Stimulated activated CD4-positive, alpha-beta T cell treated with anti-CD3 and anti-CD28 coated beads, Interleukin-15, amount 100 ng/mL, for 48 hours (primary cell): ENCODE data around the gene ZNG1B.
"Not testable (repeated sequence)": the region's sequence is repeated elsewhere in the genome, so short reads cannot be mapped to it uniquely, and the experiment has no call there.

Experiments
- DNase-seq, 2 donors: peaks; one replicate each; pipeline ENCODE4 v3.0.0-alpha.2; 2020; ENCODE audit warnings: low read depth in 2 of 2

Gene ZNG1B

DNA sequence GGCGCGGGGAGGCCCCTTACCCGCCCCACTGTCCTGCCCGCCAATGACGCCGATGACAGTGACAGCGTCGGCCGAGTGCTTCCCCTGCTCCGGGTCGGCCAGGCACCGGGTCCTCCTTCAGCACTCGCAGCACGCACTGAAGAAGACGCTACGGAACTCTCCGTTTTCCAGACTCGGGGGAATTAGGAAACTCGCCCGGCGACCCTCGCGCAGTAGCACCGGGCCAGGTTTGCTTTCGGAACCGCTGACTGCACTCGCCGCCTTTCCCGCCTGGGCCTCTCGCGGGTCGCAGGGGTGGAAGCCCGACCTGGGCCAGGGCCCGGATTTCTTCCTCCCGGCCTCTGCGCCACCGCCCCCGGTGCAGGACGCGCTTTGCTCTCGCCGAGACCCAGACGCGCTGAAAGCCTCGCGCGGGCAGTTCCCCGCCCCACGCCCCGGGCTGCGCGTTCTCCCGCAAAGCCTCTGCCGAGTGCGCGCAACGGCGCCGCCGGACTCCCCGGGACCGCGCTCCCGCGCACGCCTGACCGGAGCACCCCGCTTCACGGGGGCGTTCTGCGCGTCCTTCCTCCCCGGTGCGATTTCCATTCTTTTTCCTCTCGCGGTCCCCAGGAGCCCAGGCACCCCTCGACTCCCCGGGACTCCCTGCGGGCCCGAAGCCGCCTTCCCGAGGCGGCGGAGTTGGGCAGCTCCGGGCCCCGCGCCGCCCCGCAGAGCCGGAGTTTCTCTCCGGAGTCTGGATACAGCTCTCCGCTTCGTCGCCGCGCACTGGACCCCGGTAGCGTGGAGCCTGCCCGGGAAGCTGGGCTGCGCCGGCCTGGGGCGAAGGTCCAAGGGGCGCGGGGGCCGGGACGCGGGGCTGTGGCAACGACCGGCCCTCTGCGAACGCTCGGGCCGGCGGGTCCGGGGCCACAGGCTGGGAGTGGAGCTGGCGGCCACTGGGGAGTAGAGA, 65.9 kb downstream of the ZNG1B start:
- peak in 1 of 2 donors; percentile 32 for DNase-seq

DNA sequence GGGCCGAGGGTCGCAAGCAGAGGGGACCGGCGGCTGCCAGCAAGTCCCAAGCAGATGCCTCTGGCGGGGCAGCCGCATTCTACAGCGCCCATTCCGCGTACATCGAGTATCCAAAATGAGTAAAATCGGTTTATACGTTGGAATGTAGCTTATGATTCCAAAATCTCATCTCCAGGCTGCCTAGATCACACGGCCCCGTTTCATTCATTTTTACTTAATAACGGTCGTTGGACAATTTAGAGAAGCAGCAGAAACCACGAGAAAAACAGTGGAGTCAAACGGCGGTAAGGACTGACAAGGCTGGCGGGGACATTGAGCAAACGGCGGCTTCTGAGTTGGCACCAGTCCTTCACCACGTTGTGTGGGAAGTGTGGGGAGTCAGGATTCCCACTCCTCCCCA, 66.6 kb downstream of the ZNG1B start:
- DNase-seq, result not testable (repeated sequence)

DNA sequence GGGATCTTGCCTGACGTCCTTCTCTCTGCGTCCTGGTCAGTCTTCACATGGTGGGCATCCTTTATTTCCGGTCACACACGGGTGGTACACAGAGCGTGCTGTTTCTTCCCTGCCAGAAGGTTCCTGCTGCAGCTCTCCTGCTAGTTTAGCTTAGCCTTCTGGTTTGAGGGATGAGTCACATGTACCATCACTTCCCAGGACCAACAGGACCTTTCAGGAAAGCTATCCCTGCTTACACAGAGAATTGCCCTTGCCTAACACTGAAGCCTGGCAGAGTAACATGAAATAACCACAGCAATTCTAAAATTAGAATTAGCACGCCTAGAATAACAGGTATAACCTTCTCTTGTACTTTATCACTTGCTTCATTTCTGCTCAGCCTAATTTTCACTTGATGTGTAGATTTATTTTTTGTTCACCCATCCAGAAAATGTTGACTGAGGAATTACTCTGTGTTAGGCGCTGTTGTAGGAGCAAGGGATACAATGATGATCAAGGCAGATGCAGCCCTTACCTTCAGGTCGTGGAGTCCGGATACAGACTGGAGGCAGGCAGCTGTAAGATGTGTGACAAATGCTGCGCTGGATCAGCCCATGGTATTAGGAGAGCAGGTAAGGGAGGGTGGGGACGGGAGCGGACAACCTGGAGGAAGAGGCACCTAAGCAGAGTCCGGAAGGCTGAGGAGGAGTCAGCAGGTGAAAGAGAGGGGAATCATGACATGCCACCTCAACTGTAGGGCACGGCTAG, 70.1 kb downstream of the ZNG1B start:
- not testable (repeated sequence) for DNase-seq

DNA sequence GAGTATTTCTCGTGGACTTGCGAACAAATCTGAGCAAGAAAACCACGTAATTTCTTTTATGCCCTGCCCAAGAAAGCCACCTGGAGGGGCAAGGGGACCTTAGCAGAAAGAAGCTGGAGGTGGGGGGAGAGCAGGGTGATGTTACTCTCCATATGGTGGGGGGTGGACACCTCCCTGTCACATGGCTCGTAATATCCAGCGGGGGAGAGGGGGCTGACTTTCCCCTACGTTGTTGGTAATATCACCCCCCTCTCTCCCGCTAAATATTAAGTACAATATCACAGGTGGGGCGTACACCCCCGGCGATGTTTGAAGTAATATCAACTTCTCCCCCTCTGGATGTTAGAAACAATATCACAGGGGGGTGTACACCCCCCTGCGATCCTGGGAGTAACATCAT, 70.7 kb downstream of the ZNG1B start:
- not testable (repeated sequence) for DNase-seq

DNA sequence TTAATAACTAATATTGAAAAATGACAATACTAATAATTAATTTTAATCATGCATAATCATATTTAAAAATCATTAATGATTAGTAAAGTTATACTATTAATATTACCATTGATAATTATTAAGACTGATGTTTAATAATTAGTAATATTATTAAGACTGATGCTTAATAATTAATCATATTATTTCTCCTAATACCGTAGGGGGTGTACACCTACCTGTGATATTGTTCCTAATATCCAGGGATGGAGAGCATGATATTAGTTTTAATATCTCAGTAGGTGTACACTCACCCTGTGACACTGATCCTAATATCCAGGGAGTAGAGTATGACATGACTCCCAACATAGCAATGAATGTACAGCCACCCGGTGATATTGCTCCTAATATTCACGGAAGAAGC, 73.4 kb downstream of the ZNG1B start:
- not testable (repeated sequence) for DNase-seq

DNA sequence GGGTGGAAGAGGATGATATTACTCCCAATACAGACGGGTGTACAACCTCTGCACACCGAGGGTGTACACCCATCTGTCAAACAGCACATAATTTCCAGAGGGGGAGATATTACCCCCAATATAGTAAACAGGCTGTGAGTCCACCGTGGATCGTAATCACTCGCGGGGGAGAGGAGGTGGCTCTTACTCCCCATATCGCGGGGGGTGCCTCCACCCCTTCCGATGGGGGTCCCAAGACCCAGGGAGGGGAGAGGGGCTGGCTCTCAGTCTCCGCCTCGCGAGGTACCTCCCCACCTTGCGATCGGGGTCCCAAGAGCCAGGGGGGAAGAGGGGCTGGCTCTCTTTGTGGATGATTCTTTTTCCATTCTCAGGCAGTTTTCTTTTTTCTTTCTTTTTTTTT, 74.4 kb downstream of the ZNG1B start:
- DNase-seq, result not testable (repeated sequence)

DNA sequence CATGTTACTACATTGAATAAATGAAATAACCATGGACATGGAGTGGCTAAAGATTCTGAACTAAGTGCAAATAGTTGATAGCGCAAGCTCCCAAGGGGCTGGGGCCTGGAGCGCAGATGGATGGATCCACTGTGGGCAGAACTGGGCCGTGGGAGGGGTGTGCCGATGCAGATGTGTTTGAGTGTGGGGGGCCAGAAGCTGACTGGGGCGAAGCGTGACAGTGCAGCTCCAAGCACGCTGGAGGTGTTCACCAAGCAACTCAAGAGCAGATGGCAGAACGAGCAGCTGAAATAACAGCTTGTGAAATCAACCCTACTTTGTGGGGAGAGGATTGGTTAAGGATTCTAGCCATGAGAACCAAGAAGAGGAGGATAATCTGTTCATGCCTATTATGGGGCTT, 78.0 kb downstream of the ZNG1B start:
- not testable (repeated sequence) for DNase-seq

DNA sequence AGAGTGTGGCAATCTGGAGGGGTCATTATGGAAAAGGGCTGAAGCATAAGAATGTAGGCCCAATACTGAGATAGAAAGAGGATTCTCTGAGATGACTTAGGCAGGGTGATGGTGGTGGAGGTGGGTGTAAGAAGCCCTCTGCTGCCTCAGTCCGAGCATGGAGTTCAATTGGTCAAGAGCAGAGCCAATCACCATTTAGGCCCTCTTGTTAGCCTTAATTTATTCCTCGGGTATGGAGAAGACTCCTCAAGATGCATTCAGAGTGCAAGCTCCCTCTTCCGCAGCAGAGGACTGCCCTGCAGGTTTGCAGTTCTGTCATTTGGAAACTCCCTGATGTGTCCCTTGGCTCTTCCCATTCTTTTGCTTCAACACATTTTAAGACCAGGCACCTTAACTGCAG, 78.5 kb downstream of the ZNG1B start:
- DNase-seq, result not testable (repeated sequence)

DNA sequence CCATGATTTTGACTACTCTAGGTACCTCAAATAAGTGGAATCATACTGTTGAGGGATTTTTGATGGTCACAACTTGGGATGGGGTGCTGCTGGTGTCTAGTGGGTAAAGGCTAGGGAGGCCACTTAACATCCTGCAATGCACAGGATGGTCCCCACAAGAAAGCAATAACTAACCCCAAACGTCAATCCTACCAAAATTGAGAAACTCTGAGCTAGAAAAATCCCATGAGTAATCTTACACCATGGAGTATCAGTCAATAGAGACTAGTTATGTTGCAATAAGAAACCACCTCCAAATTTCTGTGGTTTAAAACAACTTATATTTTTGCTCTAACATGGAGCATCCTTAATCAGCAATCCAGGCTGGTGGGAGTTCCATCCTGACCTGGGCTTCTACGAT, 79.5 kb downstream of the ZNG1B start:
- not testable (repeated sequence) for DNase-seq

DNA sequence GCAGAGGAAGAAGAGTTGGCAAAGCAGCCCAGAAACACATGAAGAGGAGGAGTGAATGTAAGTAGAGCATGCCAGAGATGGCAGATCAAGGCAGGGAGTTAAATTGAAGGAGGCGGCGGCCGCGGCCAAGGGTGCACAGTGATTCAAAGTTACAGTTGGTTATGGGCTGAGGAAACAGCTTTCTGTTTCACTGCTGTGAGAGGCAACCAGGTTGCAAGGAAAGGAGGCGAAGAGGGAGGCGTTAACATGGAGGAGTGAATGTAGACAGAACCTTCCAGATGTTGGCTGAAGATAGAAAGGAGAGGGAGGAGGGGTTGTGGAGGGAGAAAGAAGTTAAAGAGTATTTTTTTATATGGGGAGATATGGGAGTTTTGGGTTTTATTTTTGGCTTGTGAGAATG, 83.3 kb downstream of the ZNG1B start:
- DNase-seq, result not testable (repeated sequence)

DNA sequence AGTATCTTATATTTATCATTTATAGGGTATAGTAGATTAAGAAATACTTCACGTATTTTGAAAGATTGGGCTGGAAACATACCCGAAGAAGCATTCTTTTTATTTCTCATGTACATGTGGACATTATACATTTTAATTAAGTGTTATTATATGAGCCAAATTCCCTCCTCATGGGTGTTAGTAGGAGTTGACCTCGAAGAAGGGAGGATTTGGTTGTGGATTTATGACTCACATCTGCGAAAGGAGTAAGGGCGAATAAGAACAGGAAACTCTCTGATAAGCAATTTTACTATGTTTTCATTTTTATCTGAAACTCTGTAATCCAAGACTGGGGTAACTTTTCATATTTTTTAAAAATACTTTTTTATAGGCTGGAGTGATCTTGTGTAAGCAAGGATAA, 84.0 kb downstream of the ZNG1B start:
- DNase-seq, result not testable (repeated sequence)

DNA sequence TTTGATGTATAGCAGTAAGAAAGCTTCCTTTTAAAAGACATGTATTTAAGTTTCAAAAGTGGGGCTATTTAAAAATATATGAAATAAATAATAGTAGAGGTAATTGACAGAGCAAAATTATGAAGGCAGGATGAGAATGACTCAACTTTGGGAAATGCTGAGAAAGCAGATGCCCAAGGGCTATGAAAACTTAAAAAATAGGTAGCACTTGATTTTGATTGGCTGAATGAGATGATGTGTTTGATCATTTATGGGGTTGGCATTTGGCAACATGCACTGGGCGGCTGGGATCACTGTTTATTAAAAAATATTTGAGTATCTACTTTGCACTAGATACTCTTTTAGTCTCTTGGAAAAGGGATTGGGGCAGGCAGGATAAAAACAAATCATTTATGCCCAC, 87.5 kb downstream of the ZNG1B start:
- DNase-seq, result not testable (repeated sequence)

DNA sequence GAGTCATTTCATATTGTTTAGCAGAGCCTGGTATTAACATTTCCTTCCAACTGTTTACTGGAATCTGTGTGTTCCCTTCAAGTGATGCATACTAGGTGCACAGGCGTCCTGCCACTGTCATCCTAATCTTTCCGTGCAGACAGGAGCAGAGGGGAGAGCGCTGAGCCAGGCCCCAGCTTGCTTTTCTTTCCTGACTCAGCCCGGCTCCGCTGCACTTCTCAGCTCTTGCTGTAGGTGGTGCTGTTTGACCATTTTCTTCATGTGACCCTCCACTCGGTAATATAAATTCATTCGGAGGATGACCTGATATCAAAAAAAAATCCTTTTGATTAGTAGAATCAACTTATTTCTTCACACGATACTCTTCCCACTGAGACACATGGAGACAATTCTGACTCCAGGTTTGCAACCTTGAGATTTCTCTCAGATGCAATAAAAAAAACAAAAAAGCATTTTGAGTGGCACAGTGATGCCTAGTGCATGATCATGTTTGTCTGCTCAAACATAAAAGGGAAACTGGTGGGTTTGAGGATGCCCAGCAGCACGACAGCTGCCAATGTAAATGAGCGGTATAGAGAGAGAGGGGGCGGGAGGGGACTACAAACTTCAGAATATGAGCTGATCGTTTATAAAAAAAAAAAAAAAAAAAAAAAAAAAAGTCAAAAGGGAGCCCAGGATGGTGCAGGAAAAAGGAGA, 90.0 kb downstream of the ZNG1B start:
- DNase-seq, result not testable (repeated sequence)

DNA sequence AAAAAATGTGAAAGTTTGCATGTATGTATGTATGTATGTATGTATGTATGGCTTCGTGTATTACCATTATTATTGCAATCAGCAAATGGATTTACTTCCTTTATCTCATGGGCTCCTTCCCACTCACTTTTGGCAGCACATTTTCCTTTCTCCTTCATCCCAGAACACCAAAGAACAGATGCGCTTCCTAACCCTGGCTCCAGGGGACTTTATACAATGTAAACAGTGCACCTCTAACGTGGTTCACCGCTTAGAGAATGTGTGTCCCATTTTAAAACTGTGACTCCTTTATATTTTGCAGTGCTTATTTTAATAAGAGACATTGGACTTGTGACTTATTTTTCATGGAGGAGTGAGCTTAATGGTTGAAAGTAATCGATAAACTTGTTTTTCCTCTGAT, 90.6 kb downstream of the ZNG1B start:
- DNase-seq, result not testable (repeated sequence)

DNA sequence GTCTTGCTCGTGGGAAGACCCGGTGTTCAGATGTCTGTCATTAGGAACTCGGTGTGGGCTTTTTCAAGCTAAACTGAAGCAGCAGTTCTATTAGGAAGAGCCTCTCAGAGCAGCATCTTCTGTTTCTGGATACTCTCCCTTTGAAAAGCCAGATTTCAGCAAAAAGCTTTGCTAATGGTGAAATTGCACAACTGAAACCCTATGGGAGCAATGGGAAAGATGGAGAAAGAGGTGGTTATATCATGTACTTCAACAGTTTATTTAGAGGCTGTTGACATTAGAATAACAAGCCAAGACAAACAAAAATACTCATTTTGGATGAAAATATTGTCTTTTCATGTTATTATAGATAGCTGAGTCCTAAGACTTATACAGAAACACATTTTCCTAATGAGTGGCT, 91.4 kb downstream of the ZNG1B start:
- not testable (repeated sequence) for DNase-seq

DNA sequence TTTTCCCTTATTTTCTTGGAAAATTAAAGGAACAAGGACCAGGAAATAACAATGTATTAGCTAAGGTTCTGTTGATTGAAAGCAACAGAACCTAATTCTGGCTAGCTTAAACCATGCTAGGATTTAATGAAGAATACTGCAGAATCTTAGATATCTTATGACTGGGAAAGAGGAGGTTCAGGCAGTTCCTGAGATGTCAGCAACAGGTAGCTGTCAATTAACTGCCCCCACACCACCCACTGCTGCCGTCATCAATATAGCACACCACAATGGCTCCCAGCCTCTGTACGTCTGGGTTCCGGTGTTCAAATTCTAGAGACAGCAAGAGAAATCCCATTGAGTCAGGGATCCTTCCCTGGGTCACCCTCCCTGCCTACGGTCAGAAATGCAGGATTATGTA, 95.5 kb downstream of the ZNG1B start:
- DNase-seq, result not testable (repeated sequence)

DNA sequence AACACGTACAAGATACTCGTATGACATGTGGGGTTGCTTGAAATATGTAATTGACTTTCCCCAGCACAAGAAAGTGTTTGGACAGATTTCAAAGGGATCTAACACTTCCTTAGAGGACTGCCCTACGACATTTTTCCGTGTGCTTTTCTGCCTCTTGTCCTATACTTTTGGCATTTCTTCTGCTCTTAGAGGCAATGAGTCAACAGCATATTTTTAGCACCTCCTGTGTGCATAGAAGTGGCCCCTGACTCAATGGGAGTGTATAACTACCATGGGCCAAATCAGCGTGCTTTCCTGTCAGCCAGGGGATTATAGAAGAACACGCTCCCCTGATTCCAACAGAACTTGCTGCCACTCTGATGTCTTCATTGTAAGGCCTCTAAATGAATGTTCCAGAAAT, 99.1 kb downstream of the ZNG1B start:
- not testable (repeated sequence) for DNase-seq

DNA sequence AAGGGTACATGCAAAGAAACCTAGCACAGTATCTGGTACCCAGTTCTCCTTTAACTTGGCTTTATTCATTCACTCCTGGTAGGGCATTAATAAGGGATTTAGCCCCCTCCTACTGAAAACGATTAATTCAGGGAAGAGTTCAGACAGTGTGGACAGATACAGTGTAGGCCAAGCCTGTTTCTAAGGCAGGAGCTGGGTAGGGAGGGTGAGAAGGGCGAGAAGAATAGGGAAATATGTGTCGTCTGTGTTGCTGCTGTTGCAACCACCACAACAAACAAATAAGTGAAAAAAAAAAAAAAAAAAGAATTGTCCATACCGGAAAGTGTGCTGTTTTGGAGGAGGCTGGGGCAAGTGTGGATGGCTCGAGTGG, 103.3 kb downstream of the ZNG1B start:
- DNase-seq, result not testable (repeated sequence)

DNA sequence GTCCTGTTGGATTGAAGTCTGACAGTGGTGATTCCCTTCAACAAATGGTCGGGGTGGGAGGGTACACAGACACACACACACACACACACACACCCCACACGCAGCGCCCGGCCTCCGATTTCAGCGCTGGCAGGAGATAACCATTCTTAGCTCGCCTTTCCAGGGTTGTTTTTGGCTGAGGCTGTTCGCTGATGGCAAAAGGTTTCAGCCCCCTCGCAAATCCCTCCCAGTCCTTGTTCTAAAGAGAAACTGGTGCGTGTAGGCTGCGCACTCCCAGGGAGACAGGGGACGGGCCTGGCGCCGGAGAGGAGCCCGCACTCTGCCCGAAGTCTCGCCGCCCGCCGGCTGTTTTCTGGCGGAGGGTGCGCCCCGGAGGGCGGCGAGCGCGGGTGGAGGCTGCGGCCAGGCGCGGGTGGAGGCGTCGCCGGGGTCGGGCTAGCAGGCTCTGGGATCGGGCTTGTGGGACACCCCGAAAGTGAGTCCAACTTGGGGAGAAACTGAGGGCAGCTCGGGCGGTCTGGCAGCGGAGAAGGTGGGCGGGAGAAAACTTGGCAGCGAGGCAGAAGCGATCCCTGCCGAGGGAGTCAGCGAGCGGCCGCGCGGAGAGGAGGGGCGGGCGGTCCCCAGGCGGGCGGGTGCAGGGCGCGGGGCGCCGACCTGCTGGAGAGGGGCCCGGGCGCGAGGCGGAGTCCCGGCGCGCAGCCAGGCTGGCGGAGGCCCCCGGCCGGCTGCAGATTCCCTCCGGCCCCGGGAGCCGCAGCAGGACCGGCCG, 103.9 kb downstream of the ZNG1B start:
- DNase-seq, result not testable (repeated sequence)

DNA sequence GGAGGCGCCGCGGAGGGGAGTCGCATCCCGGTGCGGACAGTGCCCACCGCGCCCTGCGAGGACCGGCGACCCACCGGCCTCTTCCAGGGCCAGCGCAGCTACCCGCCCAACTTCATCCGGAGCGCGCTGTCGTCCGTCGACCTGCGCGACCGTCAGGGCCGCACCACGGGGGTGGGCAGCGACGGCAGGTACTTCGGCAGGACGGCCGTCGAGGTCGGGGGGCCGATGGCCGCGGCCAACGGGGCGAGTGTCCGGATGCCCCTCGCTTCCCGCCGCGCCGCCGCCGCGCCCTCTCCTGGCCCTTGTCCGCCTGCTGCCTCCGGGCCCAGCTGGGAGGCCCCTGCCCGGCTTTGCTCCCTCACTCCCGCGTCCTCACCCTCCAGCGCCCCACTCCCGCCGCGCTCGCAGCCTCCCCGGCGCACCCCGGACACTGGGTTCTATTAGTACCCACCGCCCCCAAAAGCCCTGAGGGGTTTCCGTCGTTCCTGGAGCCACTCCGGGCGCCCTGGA, 104.5 kb downstream of the ZNG1B start:
- not testable (repeated sequence) for DNase-seq

DNA sequence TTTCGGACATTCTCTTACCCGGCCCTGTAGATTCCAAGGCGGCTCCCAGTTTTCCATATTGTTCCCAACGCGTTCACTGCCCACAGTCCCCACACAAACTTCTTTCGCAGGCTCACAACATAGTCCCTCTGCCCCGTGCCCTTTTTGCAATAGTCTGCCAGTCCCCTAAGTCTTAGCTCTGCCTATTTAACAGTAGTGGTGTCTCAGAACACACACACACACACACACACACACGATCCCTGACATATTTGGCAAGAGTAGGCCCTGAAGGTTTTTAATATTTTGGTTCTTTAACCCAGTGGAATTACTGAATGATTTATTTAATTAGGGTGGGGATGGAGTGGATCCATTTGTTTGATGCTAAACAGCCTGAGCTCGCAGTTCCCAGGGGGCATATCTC, 105.0 kb downstream of the ZNG1B start:
- not testable (repeated sequence) for DNase-seq
